KG1 (cell line): ENCODE measurements around the gene POC1B.

Experiments used
- DNase-seq: peaks from one replicate; lab custom pipeline; 2025; lab: John Stamatoyannopoulos, UW

POC1B gene

DNA sequence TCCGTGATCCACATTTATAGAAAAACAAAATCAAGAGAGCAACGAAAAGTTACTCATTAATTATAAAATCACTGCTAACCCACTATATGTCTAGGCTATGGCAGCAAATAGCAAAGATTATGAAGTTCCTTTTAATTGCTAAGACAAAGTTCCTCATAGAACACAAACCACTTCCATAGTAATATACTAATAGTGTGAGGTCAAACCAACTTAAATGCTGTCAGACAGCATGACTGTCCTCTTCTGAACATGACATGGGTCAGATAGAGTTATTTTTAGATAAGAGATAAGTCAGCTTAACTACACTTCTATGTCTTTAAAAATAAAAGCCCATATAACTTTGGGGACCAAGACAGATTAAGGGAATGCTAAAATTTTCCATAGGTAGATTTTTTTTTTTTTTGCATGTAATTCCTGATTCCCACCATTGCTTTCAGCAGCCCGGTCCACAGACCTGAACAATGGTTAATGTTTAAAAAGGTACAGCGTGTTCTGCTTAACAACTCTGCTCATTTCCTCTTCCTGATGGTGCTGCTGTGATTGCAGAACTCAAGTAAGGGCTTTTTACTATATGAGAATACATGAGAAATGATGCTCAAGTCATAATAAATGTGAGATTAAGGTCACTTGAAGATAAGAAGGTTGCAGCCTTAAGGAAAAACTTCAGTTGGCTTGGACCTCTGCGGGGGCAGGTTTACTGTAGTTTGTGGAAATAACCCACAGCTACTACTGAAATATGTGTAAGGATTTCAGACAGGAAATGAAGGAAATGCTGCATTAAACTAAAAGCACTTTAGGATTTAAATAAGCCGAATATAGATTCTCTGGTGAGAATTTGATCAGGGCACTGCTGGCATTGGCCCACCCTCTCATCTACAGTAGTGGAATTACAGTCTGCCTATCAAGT lies 135.8 kb downstream of the POC1B start:
- DNase-seq = no peak

DNA sequence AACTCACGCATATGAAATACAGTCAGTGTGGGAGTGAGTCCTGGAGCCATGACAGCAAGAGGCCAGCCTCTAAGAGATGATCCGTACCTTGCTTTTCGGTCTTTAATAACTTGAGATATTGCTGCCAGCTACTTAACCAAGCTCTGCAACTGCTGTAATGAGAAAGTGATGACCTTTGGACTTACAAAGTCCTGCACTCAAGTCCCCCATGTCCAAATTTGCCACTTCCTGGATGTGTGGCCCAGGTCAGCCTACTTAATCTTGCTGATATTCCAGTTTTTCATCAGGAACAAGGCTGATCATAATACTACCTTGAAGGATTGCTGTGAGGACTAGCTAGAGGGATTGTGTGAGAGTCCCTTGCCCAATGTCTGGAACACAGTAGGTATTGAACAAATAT lies 139.7 kb downstream of the POC1B start:
- no peak for DNase-seq

DNA sequence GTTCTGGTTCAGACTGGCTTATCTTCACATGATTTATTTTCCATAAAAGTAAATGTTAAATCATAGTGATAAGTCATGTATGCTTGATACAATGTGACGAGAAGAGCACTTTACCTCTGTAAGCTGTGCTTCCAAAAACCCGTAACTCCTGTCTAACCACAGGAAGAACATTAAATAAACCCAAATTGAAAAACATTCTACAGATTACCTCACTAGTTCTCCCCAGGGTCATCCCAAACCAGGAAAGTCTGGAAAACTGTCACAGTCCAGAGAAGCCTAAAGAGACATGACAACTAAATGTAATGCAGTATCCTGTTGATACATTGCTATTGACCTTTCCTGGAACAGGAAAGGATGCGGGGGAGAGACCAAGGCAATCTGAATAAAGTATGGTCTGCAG lies 141.0 kb downstream of the POC1B start:
- no peak for DNase-seq

DNA sequence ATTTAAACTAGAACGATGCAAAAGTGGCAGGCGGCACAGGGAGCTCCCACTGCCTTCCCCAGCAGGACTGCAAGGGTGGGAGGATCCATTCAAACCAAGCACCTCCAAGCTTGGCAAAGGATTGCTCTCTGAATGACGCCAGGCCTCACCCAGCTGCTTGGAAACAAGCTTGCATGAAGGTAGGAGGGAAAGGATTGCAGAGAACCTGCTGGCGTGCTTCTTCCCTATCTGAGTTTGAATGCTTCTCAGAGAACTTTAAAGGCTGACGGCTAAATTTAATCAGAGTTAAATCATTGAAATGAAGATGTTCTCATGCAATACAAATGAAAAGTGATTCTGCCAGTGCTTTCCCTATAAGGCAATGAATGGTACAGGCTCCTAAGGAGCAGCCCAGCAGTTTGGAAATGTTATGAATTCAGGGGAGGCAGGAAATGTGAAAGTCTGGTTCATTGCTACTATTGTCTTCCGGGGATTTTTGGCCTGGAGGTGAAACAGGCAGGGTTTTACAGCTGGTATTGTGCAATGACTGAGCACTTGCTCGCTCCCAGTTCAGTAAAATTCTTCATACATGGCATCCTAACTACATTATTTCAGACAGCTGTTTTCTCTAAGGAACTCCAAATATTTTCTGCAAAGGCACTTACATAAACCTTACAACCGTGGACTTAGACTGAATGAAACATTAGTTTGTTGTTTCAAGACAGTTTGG lies 141.6 kb downstream of the POC1B start:
- DNase-seq = no peak

DNA sequence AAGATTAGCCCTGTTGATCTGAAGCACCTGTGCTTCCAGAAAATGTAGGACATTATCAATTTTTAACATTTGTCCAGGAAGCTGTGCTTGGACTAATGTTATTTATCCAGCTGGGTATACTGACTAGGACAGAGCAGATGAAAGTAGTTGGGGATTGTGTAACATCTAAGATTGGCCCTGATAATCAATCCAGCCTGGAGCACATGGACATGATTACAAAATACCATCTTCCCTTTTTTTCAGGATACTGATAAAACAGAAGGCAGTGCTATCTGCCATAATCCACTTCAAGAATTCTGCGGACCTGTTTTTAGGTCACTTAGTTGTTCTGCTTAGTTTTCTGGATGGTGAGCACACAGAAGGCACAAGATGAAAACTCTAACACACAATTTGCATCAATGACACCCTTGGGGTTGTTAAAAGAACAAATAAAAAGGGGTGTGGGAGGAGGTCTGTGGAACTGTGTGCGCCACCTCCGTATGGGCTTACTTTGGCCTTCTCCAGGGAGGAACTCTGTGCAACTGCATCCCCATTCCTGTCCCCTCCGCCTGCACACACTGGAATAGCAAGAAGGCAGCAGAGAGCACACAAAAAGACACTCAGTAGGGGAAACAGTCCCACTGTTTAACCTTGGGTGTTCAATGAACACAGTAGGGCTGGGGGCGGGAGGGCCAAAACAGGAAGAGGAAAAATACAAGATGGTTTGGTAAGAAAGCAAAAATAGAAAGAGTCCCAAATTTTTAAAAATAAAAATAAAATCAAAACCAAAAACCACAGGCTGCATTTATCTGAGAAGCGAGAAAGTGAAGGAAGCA lies 142.4 kb downstream of the POC1B start:
- no peak for DNase-seq

DNA sequence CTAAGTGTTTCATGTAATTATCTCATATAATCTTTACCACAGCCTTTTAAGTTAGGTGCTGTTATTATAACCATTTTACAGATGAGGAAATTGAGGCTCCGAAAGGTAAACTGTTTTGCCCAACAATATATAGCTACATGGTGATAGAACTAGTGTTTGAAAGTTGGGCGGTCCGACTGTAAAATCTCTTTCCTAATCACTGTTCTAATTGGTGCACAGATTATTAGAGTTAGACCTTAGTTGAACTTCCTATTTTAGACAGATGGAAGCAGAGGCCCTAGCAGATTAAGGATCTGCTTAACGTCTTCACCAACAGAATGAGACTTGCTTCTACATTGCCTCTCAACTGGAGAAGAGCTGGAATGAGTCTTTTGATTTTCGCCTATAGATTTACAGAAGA lies 143.5 kb downstream of the POC1B start:
- no peak for DNase-seq

DNA sequence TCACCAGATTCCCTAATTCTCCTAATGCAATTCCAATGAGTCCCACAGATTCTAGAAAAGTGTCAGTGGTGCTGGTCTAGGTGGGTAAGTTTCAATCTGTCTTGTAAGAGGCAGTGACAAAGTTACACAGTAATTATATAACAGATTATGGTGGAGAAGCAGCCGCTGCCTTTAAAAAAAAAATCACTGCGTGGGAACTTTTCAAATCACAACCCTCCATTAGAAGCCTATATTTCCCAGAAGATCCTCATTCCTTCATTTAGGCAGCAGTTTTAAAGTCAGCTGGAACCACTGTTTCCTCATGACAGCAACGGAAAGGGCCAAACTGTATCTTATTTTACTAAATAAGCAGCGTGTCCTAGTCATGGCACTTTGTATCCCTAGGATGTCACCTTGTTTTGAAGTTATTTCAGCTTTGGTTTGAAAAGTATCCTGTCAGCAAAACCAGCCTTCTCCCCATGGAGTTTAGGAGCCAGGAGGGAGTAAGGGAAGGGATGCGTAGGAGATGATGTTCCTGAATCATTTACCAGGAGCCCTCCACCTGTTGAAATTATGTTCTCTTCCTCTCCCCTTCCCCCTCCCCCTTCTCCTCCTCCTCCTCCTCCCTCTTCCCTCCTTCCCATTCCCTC lies 145.9 kb downstream of the POC1B start:
- no peak for DNase-seq

DNA sequence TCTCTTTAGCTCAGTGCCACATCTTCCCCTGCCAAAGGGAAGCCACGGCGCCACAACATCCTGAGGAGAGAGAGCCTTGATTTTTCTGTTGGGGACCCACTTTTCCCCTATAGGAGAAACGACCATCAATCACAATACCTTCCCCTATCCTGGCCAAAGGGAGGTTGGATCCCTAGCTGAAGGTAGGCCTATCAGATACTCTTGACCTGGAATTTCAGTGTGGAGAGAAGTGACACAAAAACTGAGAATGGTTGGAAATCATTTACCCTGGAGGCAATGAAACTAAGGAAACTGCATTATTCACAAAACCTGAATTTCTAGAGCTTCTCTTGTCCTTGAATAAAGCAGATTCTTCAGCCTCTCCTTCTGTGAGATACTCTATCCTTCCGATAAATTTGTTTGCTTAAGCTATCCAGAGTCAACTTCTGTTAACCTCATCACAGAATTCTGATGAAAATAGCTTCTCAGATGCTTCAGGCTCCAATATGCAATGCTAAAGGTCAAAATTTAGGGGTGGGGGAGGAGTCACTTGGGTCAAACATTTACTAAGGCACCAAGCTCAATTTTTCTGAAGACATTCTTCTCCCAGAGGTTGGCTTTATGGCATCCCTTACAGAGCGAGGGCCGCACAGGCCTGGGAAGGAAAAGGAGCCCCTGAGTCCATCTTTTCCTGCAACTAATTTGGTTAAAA lies 146.6 kb downstream of the POC1B start:
- DNase-seq = no peak

DNA sequence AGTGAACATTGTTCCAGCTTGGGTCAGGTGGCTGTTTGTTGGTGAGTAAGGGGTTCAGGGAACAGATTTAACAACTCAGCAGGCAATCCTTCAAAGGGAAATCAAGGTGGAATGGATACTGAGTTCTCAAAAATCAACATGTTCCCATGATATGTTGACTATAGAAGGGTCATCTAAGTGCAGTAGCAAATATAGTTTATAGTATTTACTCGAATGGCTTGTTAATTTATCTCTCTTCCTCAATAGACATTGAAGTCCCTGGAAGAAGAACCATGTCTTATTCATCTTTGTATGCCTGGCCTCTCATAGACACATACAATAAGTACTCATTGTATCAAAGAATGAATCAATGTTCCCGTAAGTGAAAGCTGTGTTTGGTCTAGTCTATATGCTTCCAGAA lies 149.0 kb downstream of the POC1B start:
- DNase-seq = no peak

DNA sequence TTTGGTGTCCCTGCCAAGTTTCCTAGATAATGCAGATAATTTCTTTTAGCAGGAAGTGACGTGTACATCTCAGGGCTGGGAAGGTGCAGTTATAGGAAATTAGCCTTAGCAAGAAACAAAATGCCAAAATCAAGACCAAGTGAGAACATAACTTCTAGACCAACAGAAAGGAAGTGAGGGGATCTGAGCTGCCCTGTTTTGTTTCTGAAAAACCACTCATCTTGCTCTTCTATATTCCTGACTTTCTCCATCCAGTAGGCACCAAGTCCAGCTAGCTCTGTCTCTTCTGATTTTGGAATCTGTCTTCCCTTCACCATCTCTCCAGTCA lies 149.7 kb downstream of the POC1B start:
- no peak for DNase-seq

DNA sequence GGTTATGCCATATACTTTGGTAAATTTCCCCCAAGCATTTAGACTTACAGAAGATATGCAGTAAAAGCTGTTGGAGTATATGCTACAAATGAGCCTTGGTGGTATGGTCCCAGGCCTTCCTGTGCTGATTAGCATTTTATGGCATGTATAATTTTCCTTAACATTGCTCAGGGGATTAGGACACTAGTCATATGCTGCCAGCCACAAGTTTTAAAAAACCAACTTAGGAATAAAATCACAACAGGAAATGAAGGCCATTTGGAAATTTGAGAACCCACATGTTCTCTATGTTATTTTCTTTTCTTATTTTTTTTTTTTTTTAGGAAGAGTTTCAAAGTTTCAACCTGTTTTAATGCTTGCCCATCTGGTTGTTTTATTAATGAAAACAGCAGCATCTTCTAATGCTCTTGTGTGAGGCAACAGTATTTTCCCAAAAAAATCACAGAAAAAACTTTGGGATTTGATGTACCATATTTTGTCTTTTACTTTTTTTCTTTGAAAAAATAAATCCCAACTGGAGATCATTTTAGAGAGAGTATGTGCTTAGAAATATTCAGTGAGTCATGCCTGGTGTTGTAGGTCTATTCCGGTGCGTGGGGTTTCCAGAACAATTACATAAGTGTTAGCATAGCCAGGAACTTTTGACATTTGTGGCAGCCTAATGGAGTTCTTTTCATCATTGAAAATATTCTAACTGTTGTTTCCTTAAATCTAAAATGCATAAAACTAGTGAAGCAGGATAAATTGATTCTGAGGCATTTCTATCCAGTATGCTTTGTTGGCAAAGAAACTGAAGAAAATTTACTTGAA lies 151.9 kb downstream of the POC1B start:
- no peak for DNase-seq

DNA sequence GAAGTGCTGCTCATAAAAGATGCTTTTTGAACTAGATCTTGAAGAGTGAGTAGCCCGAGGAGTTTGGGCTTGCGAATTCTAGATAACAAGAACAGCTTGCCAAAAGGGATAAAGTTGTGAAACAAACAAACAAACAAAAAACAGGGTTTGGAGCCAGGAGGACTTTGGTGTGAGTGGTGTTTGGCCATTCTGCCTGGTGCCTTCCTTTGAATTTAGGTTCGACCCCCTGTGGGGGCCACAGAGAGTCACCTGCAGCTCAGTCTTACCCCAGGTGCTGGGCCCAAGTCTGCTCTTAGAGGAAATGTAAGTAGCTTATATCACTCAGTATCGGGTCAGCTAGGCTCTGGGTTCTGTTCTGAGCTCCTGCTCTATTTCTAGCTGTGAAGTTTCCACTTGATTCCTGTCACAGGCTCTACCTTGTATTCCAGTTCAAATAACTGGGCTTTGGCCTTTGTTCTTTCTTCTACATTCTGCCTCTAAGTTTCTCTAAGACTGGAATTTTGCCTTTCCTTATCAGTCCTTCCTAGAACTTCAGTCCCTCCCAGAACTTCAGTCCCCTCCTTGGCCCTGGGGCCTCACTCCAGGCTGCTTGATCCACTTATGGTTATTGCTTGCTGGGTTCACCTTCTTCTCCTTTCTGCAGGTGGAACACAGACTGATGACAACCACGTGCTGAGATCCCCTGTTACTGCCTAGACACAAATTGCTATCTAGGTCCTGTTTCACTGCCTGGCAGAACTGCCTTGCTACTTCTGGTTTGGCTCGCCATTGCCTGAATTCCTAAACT lies 153.1 kb downstream of the POC1B start:
- no peak for DNase-seq

DNA sequence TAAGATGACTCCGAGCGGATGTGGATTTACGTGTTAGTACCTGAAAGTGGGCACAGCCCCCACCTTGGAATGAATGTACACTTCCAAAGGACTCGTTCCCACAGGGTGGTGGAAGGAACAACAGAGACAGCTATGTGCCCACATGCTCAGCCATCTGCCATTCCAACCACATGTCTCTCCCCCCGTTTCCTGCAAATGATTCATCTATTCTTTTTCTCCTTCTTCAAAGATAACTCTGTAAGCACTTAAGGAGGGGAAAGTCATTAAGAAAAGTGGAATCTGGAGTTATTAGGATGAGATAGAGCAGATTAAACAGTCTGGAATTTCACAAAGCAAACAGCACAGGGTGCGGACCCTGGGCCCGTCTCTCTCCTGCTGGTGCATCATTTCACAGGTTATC lies 155.0 kb downstream of the POC1B start:
- no peak for DNase-seq

DNA sequence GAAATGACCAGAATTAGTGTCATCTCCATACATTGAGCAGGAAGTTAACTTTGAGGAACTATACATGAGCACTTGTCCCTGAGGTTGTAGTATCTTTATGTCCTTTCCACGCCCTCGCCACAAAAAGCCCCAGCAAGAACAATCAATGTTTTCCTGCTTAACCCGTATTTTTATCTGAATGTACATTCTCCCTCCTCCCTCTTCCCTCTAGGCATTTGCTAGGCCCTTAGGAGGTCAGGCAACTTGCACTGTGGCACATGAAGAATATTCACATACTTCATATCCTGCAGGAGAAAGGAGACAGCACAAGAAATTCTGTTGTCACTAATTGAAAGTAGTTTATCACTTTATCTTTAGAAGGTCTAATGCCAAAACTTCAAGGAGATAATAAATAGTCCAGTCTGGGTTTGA lies 155.4 kb downstream of the POC1B start:
- no peak for DNase-seq
